Measurements from ENCODE around the gene SOX6.
A peak's percentile ranks its signal among the peaks of the same experiment; 100 is the strongest.

Gene SOX6

GRCh38 chr11:16191868-16192240 is 164.5 kb downstream of the SOX6 start:
- no peaks in the 10 kb centered on the region for H3K27me3 ChIP-seq (replicated peaks)
- in situ Hi-C loops (cut with HindIII; ENCODE audit: low pct_ligation_motif_present, low sequenced_read_pairs), result no loop called here
- TF ChIP-seq CTCF (IDR thresholded peaks at IDR 0.05; ENCODE audit: low read depth, low read length, missing control alignments), result no peak
- DNase-seq, result no peak
- no peaks in the 10 kb centered on the region for H3K36me3 ChIP-seq (replicated peaks)
- no peak overlapping the region for H3K4me3 ChIP-seq (ENCODE audit: low read depth, low read length)
- no peak overlapping the region for H3K27ac ChIP-seq

GRCh38 chr11:16191212-16191867 is 165.0 kb downstream of the SOX6 start:
- DNase-seq, result no peak
- Histone ChIP-seq H3K27me3 (replicated peaks) (no peaks in the 10 kb centered on the region), H3K36me3 (replicated peaks) (no peaks in the 10 kb centered on the region), H3K4me3 (ENCODE audit: low read depth, low read length) (no peak overlapping the region), H3K27ac (no peak overlapping the region)
- in situ Hi-C loops (cut with HindIII; ENCODE audit: low pct_ligation_motif_present, low sequenced_read_pairs), result no loop called here
- no peak for TF ChIP-seq CTCF (IDR thresholded peaks at IDR 0.05; ENCODE audit: low read depth, low read length, missing control alignments)

- no peak overlapping the region for H3K27ac ChIP-seq
- DNase-seq, result no peak
- TF ChIP-seq CTCF (IDR thresholded peaks at IDR 0.05; ENCODE audit: low read depth, low read length, missing control alignments), result no peak
- H3K27me3 ChIP-seq (replicated peaks), result no peaks in the 10 kb centered on the region
- H3K36me3 ChIP-seq (replicated peaks), result no peaks in the 10 kb centered on the region
- H3K4me3 ChIP-seq (ENCODE audit: low read depth, low read length), result no peak overlapping the region
- in situ Hi-C loops (cut with HindIII; ENCODE audit: low pct_ligation_motif_present, low sequenced_read_pairs), result no loop called here
Measured at GRCh38 chr11:16186680-16187079, 169.7 kb downstream of the SOX6 start.

GRCh38 chr11:16185042-16185441 is 171.3 kb downstream of the SOX6 start:
- no peaks in the 10 kb centered on the region for H3K36me3 ChIP-seq (replicated peaks)
- in situ Hi-C loops (cut with HindIII; ENCODE audit: low pct_ligation_motif_present, low sequenced_read_pairs), result no loop called here
- H3K27ac ChIP-seq, result no peak overlapping the region
- H3K4me3 ChIP-seq (ENCODE audit: low read depth, low read length), result no peak overlapping the region
- DNase-seq, result no peak
- H3K27me3 ChIP-seq (replicated peaks), result no peaks in the 10 kb centered on the region
- TF ChIP-seq CTCF (IDR thresholded peaks at IDR 0.05; ENCODE audit: low read depth, low read length, missing control alignments), result no peak

GRCh38 chr11:16184588-16184987 is 171.8 kb downstream of the SOX6 start:
- Histone ChIP-seq H3K4me3 (ENCODE audit: low read depth, low read length) (no peak overlapping the region), H3K36me3 (replicated peaks) (no peaks in the 10 kb centered on the region), H3K27me3 (replicated peaks) (no peaks in the 10 kb centered on the region), H3K27ac (no peak overlapping the region)
- in situ Hi-C loops (cut with HindIII; ENCODE audit: low pct_ligation_motif_present, low sequenced_read_pairs), result no loop called here
- peak; percentile 88 for DNase-seq
- TF ChIP-seq CTCF (IDR thresholded peaks at IDR 0.05; ENCODE audit: low read depth, low read length, missing control alignments), result no peak

- TF ChIP-seq CTCF (IDR thresholded peaks at IDR 0.05; ENCODE audit: low read depth, low read length, missing control alignments), result no peak
- H3K27ac ChIP-seq, result no peak overlapping the region
- no peaks in the 10 kb centered on the region for H3K27me3 ChIP-seq (replicated peaks)
- H3K36me3 ChIP-seq (replicated peaks), result no peaks in the 10 kb centered on the region
- DNase-seq, result no peak
- in situ Hi-C loops (cut with HindIII; ENCODE audit: low pct_ligation_motif_present, low sequenced_read_pairs), result no loop called here
- no peak overlapping the region for H3K4me3 ChIP-seq (ENCODE audit: low read depth, low read length)
Measured at GRCh38 chr11:16182553-16182952, 173.8 kb downstream of the SOX6 start.

All from brain microvascular endothelial cell (primary cell).